H1 (cell line): ENCODE data around the gene ETDC. TPM values are rescaled to one million over a fixed set of nuclear protein-coding genes. Genes with fewer than 3 reads are reported as not detected.

Experiments
- ATF2 ChIP-seq: IDR thresholded peaks from 2 replicates; pipeline ENCODE4 v1.6.1; 2012; ENCODE audit warnings: low read length, inconsistent platforms
- SIN3A ChIP-seq, 2 experiments: IDR thresholded peaks in 1 of 2; conservative IDR thresholded peaks in 1 of 2; 2 replicates each; pipeline ENCODE4 v1.6.1; 2011 to 2012; ENCODE audit warnings: low read length in 2 of 2, improper control_type of control experiment in 1 of 2, low read depth in 1 of 2, mild to moderate bottlenecking in 1 of 2
- polyA plus RNA-seq, 7 experiments: library from polyadenylated mRNA; depleted of rRNA in 3 of 7; stranded (reverse) in 5 of 7; unstranded in 2 of 7; fragments of >200 nt in 5 of 7; fragments of 200-250 nt in 2 of 7; gene quantifications; 1 replicate in 5 of 7; 2 replicates in 1 of 7; 4 replicates in 1 of 7; pipeline versions ENCODE4 v1.2.1 to v1.2.3, GENCODE V29; 2011 to 2013; ENCODE audit warnings: missing spikeins in 2 of 7, mixed read lengths in 2 of 7
- total RNA-seq: library from RNA; stranded (reverse); fragmentation: NEBNext Ultra II Directional; extraction: Animal tissue kit (Norgen Biotek cat#: 25700); gene quantifications from 2 replicates; pipeline ENCODE4 v1.2.1, GENCODE V29; 2021

The ETDC gene
- total and polyA plus RNA-seq, 2 of the 8 experiments (the other 6 are each of a cell fraction or from before 2014, with no cell fraction given) = not detected

- TF ChIP-seq SIN3A (conservative IDR thresholded peaks at IDR 0.05 in 1 of 2, IDR thresholded peaks at IDR 0.05 in 1 of 2; ENCODE audit: low read depth in 1 of 2, low read length in 2 of 2) = 0 out of 4 replicates have a peak, but pooled peaks of 1 of the 2 experiments have one; percentile 25
- no peak for TF ChIP-seq ATF2
These were observed 13.9 kb upstream of the ETDC start (continued) for GRCh38 chrX:135295238-135295943.
